Thoracic aorta (tissue), 2 donors: ENCODE data around the gene BBIP1. TPM values are rescaled to one million over a fixed set of nuclear protein-coding genes. Genes with fewer than 3 reads are reported as not detected.

Source experiments
- ATAC-seq: fragments of 150-250 bp; one replicate; pipeline ENCODE4 v1.8.0; 2017; ENCODE audit warnings: low read depth; ENCODE audit not compliant: insufficient number of reproducible peaks, low FRiP score
- DNase-seq: peaks from one replicate; pipeline ENCODE4 v3.0.0-alpha.2; 2020; ENCODE audit warnings: low spot score
- H3K27ac ChIP-seq, 2 donors: fragments of 200-600 bp; sonication (generic); 1 replicate in 1 of 2; 2 replicates in 1 of 2; pipeline ENCODE4 v1.5.1; 2016; ENCODE audit warnings: mild to moderate bottlenecking in 2 of 2, moderate library complexity in 2 of 2
- H3K27me3 ChIP-seq: fragments of 200-600 bp; sonication (generic); replicated peaks from 2 replicates; pipeline ENCODE4 v1.6.0; 2016; ENCODE audit warnings: mild to moderate bottlenecking; ENCODE audit not compliant: insufficient read depth
- H3K36me3 ChIP-seq: fragments of 200-600 bp; sonication (generic); one replicate; pipeline ENCODE4 v1.5.1; 2016
- H3K4me1 ChIP-seq, 2 donors: fragments of 200-600 bp; sonication (generic); 1 replicate in 1 of 2; 2 replicates in 1 of 2; pipeline versions ENCODE4 v1.5.1 to v1.6.0; 2016; ENCODE audit warnings: low read depth in 2 of 2, mild to moderate bottlenecking in 1 of 2; ENCODE audit not compliant: control insufficient read depth in 1 of 2
- H3K4me3 ChIP-seq: fragments of 200-600 bp; sonication (generic); 2 replicates; pipeline ENCODE4 v1.5.1; 2016; ENCODE audit warnings: mild to moderate bottlenecking
- H3K9me3 ChIP-seq: fragments of 200-600 bp; sonication (generic); 2 replicates; pipeline ENCODE4 v1.5.1; 2016
- CTCF ChIP-seq: fragments of 200-600 bp; sonication (generic); IDR thresholded peaks from one replicate; pipeline ENCODE4 v1.5.1; 2019; ENCODE audit warnings: antibody characterized with exemption
- total RNA-seq, 2 donors: library from RNA; depleted of rRNA; stranded (reverse); fragments of >200 nt; gene quantifications; one replicate each; pipeline versions ENCODE4 v1.1.0 to v1.2.3, GENCODE V29; 2016

The BBIP1 gene
- total RNA-seq, 2 donors from 2014 or later = 19.0 to 33.2 TPM

GRCh38 chr10:110858297-110858934 lies 60.6 kb downstream of the BBIP1 start:
- ATAC-seq = no peak
- Histone ChIP-seq H3K4me3 (no peak overlapping the region), H3K4me1 (peaks cover 12 to 31% of the 10 kb centered on the region in 2 donors), H3K27me3 (no peaks in the 10 kb centered on the region), H3K27ac (peak overlapping the region in 1 of 2 donors; percentile 49), H3K36me3 (no peaks in the 10 kb centered on the region), H3K9me3 (no peaks in the 10 kb centered on the region)
- DNase-seq = no peak
- TF ChIP-seq CTCF = no peak

- ATAC-seq (no peak), DNase-seq (no peak)
- H3K4me1 ChIP-seq = peaks cover 12 to 31% of the 10 kb centered on the region in 2 donors
- no peak overlapping the region for H3K27ac ChIP-seq
- H3K4me3 ChIP-seq = no peak overlapping the region
- H3K27me3 ChIP-seq = no peaks in the 10 kb centered on the region
- H3K9me3 ChIP-seq = no peaks in the 10 kb centered on the region
- no peaks in the 10 kb centered on the region for H3K36me3 ChIP-seq
- TF ChIP-seq CTCF = no peak
Measured at GRCh38 chr10:110857265-110858171, 61.5 kb downstream of the BBIP1 start.

- H3K27ac ChIP-seq = no peak overlapping the region
- no peak for TF ChIP-seq CTCF
- H3K36me3 ChIP-seq = no peaks in the 10 kb centered on the region
- H3K4me1 ChIP-seq = peaks cover 8 to 14% of the 10 kb centered on the region in 2 donors
- DNase-seq (no peak), ATAC-seq (no peak)
- H3K27me3 ChIP-seq = no peaks in the 10 kb centered on the region
- H3K4me3 ChIP-seq = no peak overlapping the region
- H3K9me3 ChIP-seq = no peaks in the 10 kb centered on the region
Measured at GRCh38 chr10:110853921-110854605, 64.9 kb downstream of the BBIP1 start.

- Histone ChIP-seq H3K27ac (no peak overlapping the region), H3K36me3 (no peaks in the 10 kb centered on the region), H3K9me3 (no peaks in the 10 kb centered on the region), H3K4me1 (peaks cover 6 to 9% of the 10 kb centered on the region in 2 donors), H3K4me3 (no peak overlapping the region), H3K27me3 (no peaks in the 10 kb centered on the region)
- ATAC-seq = no peak
- TF ChIP-seq CTCF = no peak
- no peak for DNase-seq
Measured at GRCh38 chr10:110852947-110853346, 66.0 kb downstream of the BBIP1 start.
